Brain microvascular endothelial cell (primary cell): ENCODE measurements around the gene ABCD1.
A peak's percentile ranks its signal among the peaks of the same experiment; 100 is the strongest.

ENCODE experiments used
- DNase-seq: peaks from one replicate; pipeline ENCODE4 v3.0.0-alpha.2; 2020
- H3K27ac ChIP-seq: fragments of 250-450 bp; sonication (Bioruptor Pico); 2 replicates; pipeline ENCODE4 v1.5.1; 2020; ENCODE audit warnings: mild to moderate bottlenecking, moderate library complexity
- H3K27me3 ChIP-seq: fragments of 250-450 bp; sonication (Bioruptor Pico); replicated peaks from 2 replicates; pipeline ENCODE4 v1.5.1; 2020; ENCODE audit warnings: mild to moderate bottlenecking
- H3K36me3 ChIP-seq: fragments of 250-450 bp; sonication (Bioruptor Pico); replicated peaks from 2 replicates; pipeline ENCODE4 v1.5.1; 2020; ENCODE audit warnings: mild to moderate bottlenecking
- H3K4me3 ChIP-seq: 2 replicates; pipeline ENCODE4 v1.5.1; 2011; ENCODE audit warnings: low read depth, mild to moderate bottlenecking, control low read depth, low read length, moderate library complexity
- CTCF ChIP-seq: IDR thresholded peaks from 2 replicates; pipeline ENCODE4 v1.5.1; 2011; ENCODE audit warnings: low read depth, mild to moderate bottlenecking, moderate library complexity, low read length, control low read depth, inconsistent platforms; ENCODE audit errors: missing control alignments
- in situ Hi-C: cut with HindIII; loops from 2 replicates; pipeline ENCODE4 v1.10.0; 2017; ENCODE audit warnings: low sequenced_read_pairs, low pct_ligation_motif_present

The ABCD1 gene

GRCh38 chrX:153750127-153750774, 25.6 kb downstream of the ABCD1 start:
- Histone ChIP-seq H3K4me3 (no peak overlapping the region), H3K27ac (no peak overlapping the region), H3K36me3 (no peaks in the 10 kb centered on the region), H3K27me3 (no peaks in the 10 kb centered on the region)
- TF ChIP-seq CTCF = no peak
- DNase-seq = no peak
- in situ Hi-C loops = no loop called here

GRCh38 chrX:153755136-153755535, 30.5 kb downstream of the ABCD1 start:
- peak; percentile 4 for TF ChIP-seq CTCF
- in situ Hi-C loops = no loop called here
- DNase-seq = no peak
- Histone ChIP-seq H3K4me3 (no peak overlapping the region), H3K27me3 (no peaks in the 10 kb centered on the region), H3K27ac (no peak overlapping the region), H3K36me3 (no peaks in the 10 kb centered on the region)

- TF ChIP-seq CTCF = no peak
- H3K36me3 ChIP-seq = no peaks in the 10 kb centered on the region
- no peak overlapping the region for H3K4me3 ChIP-seq
- no peaks in the 10 kb centered on the region for H3K27me3 ChIP-seq
- in situ Hi-C loops = no loop called here
- no peak overlapping the region for H3K27ac ChIP-seq
- no peak for DNase-seq
Observed at GRCh38 chrX:153761863-153762262, 37.2 kb downstream of the ABCD1 start.

GRCh38 chrX:153762626-153763173, 38.0 kb downstream of the ABCD1 start:
- no peak for TF ChIP-seq CTCF
- Histone ChIP-seq H3K27me3 (no peaks in the 10 kb centered on the region), H3K36me3 (no peaks in the 10 kb centered on the region), H3K4me3 (no peak overlapping the region), H3K27ac (no peak overlapping the region)
- no peak for DNase-seq
- in situ Hi-C loops = no loop called here

GRCh38 chrX:153763298-153763932, 38.8 kb downstream of the ABCD1 start:
- Histone ChIP-seq H3K4me3 (no peak overlapping the region), H3K36me3 (no peaks in the 10 kb centered on the region), H3K27me3 (no peaks in the 10 kb centered on the region), H3K27ac (no peak overlapping the region)
- DNase-seq = no peak
- TF ChIP-seq CTCF = no peak
- in situ Hi-C loops = no loop called here
